ENCODE data around the gene TMEM94.
"Not testable (repeated sequence)": the region's sequence is repeated elsewhere in the genome, so short reads cannot be mapped to it uniquely, and the experiment has no call there.

Gene TMEM94

DNA sequence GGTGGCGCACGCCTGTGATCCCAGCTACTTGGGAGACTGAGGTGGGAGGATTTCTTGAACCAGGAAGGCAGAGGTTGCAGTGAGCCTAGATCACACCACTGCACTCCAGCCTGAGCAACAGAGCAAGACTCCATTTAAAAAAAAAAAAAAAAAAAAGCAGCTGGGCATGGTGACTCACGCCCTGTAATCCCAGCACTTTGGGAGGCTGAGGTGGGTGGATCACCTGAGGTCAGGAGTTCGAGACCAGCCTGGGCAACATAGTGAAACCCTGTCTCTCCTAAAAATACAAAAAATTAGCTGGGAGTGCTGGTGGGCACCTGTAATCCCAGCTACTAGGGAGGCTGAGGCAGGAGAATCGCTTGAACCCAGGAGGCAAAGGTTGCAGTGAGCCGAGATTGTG, 10.5 kb upstream of the TMEM94 start:
- not testable (repeated sequence) for DNase-seq

DNA sequence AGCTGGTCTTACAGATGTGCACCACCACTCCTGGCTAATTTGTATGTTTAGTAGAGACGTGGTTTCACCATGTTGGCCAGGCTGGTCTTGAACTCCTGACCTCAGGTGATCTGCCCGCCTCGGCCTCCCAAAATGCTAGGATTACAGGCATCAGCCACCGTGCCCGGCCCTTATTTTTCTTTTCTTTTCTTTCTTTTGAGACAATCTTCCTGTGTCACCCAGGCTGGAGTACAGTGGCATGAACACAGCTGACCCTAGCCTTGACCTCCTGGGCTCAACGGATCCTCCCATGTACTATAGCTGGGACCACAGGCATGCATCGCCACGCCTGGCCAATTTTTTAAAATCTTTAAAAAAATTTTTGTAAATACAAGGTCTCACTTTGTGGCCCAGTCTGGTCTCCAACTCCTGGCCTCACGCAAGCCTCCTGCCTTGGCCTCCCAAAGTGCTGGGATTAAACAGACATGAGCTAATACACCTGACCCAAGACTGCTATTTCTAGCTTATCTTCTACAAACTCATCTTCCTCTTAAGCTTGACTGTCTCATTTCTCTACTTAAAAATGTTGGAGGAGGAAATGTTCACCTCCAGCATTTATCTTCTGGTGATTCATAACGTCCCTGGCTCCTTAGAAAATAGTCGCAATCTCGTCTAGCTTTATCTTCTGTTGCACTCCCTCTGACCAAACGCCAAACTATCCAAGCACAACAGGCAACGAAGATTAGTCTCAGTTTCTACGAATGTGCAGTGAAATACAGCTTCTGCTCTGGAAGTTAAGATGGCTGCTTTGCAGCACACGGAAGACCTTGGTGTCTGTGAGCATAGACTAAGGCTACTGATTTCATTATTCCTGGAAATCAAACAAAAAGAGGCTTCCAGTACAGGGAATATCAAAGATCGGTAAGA, 8.2 kb upstream of the TMEM94 start:
- no peak for DNase-seq

DNA sequence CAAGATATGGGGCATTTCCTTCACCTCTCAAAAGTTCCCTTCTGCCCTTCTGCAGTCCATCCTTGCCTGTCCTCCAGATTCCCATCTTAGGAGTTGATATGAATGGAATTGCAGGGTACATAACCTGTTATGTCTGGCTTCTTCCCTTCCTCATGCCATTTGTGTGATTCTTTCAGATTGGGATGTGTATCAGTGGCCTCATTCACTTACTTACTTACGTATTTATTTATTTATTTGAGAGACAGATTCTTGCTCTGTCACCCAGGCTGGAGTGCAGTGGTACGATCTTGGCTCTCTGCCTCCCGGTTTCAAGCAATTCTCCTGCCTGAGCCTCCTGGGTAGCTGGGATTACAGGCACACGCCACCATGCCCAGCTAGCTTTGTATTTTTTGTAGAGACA, 6.2 kb upstream of the TMEM94 start:
- no peak for DNase-seq

DNA sequence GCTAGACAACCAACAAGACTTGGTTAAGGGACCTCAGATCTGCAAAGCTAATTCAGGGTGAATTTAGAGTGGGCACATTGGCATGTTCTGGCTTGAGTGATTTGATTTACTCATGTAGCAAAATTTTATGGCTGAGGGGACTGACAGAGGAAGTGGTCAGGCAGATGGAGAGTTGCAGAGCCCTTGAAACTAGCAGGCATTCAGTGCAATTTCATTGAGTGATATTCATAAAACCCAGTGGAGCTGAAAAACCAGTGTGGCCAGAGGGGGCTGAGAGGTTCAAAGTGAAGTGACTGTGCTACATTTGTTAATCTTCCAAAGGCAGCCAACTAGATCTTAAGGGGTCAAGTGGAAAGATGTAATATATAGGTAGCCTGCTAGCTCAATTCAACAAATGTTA, 2.2 kb upstream of the TMEM94 start:
- DNase-seq: no peak

DNA sequence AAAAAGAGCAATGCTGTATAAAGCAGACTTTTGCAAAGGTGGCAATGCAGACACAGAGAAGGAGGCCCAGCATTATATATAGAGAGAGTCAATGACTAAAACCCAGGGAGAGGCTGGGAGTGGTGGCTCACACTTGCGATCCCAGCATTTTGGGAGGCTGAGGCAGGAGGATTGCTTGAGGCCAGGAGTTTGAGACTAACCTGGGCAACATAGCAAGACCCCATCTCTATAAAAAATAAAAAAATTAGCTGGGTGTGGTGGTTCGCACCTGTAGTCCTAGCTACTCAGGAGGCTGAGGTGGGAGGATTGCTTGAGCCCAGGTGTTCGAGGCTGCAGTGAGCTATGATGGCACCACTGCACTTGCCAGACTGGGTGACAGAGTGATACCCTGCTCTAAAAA, 1.8 kb upstream of the TMEM94 start:
- DNase-seq: not testable (repeated sequence)

DNA sequence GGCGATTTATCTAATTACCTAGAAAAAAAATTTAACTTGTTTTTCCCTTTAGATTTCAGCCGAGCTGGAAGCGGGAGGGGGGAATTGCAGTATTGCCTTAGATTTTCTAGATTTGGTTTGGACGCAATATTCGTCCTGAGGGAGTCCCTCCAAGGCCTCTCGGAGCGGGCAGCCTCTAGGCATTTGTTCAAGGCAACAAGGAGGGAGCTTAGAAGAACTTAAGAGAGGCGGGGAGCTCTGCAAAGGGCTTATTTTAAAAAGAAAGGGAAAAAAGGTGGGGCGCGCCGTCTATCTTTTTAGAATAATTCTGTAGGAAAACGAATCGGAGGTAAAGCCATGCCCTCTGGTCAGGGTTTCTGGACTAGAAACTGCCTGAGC, 407 bp upstream of the TMEM94 start:
- DNase-seq: no peak

DNA sequence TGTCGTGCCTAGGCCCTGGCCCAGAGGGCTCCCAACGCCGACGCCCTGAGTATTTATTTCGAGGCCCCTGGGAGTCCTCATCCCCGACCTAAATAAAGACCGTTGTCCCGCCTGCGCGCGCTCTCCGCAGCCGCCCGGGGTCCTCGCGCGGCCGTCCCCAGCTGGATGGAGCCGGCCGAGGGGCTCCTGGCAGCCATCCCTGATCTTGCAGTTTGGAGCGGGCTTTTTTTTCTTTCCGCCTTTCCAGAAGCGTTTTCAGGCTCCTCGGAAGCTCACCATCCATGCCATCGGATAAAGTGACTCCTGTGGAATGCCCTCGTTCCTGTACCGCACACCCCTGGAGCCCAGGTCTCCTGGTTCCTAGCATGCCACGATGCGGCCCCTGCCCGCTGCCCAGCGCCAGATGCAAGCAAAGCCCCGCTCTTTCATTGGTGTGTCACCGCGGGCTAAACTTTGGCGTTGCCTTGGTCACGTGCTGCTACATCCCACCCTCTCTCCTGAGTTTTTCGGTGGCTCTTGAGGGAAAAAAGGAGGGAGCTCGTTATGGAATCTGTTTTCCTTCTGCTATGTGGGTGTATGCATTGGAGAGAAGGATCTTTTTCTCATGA, 716 bp downstream of the TMEM94 start:
- peak in 1 of 2 experiments; percentile 39 for DNase-seq

DNA sequence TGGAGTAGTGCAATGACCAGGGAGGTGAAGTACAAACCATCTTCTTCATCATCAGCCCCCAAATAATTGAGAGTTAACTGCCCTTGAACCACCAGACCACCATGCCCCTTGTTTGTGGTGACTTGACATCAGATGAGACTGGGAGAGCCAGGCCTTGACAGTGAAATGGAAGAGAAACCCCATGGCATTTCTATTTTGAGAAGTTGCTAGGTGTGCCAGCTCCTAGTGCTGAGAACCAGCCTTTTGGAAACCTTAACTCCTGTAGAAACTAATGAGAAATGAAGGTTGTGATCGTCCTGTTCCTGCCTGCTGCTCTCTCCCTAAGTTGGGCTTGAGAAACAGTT, 2.8 kb downstream of the TMEM94 start:
- DNase-seq: no peak

DNA sequence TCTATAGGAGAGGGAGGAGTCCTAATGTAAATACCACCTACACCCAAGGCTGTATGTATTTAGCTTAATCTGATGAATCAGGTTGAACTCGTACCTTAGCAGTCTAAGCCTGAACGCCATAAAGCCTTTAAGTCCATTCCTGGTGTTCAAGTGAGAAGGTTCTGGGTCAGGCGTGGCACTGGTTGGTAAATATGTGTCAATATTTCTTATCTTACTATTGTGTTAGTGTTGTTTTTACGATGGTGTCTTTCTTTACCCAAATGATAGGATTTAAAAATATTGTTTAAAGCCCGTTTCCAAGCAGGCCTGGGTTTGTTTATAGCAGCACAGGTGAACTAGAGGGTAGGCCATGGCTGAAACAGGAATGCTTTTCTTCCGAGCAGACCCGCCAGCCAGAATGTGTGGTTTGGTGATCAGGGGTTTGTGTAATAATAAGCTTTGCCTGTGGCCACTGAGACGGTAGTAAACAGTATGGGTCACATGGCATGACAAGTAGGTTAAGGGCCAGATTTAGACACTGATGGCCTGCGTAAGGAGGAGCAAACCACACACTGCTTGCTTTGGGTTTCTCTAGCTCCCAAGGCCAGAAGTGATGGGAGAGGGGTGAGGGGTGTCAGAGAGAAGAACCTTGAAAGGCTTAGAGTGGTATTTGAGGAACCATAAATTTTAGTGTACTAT, 3.3 kb downstream of the TMEM94 start:
- no peak for DNase-seq

DNA sequence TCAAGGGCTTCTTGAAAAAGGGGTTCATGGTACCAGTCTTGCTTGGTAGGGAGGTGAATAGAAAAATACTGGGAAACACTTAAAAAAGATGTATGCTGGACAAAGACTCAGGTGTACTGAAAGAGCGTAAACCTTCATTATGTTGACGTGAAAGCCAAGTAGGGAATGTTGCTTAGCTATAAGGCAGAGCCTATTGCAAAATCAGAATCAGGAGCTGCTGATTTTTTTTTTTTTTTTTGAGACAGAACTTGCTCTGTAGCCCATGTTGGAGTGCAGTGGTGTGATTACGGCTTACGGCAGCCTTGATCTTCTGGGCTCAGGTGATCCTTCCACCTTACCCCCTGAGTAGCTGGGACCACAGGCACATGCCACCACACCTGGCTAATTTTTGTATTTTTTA, 3.9 kb downstream of the TMEM94 start:
- DNase-seq: no peak

DNA sequence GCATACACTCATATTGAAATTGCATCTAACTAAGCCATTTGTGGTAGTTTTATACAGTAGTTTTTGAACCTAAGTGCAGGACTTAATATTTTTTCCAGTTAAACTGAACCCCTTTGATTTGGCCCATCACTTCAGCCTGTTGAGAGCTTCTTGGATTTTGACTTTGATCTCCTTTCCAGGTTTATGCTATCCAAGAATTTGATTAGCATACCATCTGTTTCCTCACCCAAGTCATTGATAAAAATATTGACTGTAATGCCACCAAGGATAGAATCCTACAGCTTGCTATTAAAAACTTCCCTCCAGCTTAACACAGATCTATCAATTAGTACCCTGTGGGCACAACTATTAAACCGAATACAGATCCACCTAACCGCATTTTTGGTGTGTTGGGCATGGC, 7.2 kb downstream of the TMEM94 start:
- no peak for DNase-seq

DNA sequence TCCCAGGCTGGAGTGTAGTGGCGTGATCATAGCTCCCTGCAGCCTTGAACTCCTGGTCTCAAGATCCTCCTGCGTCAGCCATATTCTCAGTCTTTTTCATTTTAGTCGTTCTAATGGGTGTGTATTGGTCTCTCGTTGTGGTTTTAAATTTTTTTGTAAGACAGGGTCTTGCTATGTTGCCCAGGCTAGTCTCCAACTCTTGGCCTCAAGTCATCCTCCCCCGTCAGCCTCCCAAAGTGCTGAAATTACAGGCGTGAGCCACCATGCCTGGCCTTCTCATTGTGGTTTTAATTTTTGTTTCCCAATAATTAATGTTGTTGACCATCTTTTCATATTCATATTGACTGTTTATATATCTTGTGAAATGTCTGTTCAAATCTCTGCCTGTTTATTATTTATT, 8.6 kb downstream of the TMEM94 start:
- DNase-seq: no peak

DNA sequence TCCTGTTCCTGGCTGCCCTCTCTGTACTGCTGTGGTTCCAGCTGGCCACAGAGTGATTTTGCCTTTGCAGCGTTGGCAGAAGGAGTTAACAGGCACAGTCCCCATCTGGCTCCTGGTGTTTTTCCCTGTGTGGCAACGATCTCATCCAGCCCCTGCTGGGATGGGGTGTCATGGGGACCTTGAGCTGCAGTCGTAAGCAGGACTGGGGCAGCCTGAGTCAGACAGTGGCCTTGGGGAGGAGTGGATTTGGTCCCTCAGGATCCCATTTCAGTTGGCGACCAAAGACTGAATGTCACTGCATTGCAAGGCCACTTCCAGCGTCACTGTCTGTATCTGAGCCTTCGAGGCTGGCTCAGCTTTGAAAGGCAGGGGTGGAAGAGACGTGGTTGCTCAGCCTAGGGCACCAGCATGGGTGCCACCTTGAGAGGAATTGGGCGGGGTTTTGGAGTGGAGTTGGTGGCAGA, 11.9 kb downstream of the TMEM94 start:
- DNase-seq: no peak

DNA sequence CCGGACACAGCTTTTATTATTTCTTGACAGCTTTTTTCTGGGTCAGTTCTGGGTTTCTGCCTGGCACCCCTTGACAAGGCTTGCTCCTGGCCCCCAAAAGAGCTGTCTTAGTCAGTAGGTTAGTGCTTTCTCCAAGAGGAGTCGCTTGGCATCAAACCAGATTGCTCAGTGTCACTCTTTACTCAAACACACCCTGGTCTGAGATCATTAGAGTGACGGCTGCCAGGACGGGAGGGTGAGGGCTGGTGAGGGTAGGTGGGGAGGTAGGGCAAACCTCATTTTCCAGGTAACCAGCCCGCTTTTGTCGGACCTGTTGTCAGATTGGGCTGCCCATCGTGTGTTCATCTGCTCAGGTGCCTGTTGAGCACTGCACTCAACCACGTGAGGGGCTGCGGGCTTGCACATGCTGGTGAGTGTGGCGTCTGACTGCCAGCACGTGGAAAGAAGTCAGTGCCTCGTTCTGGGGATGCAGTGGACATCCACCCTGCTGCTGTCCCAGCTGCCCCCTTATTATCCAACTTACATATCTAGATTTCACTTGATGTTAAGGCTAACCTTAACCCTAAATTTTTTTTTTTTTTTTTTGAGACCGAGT, 12.4 kb downstream of the TMEM94 start:
- no peak for DNase-seq

DNA sequence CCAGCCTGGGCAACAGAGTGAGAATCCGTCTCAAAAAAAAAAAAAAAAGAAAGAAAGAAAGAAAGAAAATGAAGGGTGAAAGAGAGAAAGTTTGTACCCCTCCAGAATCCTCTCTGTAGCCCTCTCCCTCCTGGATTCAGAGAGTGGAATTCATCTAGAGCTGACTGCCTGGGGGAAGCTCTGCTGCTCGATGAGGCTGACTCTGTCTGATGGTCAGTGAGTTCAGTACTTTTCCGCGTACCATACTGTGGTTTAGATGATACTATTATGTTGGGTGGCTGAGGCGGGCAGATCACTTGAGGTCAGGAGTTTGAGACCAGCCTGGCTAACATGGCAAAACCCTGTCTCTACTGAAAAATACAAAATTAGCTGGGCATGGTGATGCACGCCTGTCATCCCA, 14.8 kb downstream of the TMEM94 start:
- no peak for DNase-seq

DNA sequence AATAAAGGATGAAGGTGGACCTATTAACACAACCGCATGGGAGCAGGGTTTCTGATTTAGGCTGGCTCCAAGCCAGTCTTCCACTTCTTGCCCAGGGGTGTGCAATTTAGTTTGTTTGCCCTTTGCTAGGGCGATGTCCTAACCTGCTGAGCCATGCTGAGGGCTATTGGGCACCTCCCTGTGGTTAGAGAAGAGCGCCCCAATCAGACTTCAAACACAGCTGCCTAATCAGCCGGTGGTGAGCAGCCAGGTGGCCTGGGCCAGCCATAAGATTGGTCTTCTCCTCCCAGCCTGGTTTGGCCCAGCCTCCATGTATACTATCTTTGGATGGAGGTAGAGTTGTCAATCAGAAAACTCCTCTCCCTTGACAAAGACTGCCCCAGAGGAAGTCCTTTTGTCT, 15.7 kb downstream of the TMEM94 start:
- no peak for DNase-seq

DNA sequence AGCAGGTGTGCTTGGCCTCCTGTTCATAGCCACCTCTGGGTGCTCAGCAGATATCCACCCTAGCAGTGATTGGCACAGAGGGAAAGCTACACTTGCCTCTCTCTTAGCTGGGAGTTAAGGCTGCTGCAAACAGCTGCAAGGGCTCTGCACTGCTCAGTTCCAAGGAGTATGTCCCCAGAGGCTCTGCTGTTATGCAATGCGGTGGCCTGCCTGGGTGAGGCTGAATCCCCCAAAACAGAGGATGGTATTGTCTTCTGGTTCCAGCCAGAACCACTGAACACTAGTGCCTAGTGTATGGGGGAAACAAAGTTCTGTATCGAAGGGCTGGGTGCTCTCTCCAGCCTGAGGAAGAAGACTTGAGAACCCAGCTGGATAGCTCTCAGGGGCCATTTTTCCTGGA, 16.8 kb downstream of the TMEM94 start:
- DNase-seq: no peak

DNA sequence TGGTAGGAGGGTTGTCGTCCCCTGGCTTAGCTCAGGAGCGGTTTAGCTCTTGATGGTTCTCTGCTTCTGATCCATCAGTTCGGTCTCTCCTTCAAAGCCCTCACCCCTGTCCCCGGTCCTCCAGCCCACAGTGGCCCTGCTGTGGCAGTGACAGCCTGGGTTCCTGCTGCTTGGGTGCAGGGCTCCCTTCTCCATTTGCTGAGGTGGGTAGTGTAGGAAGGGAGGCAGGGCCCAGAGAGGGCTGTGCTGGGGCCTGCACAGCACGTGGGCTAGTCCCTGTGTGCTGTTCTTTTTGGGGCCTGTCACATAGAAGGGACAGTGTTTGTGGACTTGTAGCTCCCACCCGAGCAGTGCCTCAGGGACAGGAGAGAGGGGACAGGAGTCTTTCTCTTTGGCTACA, 18.3 kb downstream of the TMEM94 start:
- DNase-seq: no peak

DNA sequence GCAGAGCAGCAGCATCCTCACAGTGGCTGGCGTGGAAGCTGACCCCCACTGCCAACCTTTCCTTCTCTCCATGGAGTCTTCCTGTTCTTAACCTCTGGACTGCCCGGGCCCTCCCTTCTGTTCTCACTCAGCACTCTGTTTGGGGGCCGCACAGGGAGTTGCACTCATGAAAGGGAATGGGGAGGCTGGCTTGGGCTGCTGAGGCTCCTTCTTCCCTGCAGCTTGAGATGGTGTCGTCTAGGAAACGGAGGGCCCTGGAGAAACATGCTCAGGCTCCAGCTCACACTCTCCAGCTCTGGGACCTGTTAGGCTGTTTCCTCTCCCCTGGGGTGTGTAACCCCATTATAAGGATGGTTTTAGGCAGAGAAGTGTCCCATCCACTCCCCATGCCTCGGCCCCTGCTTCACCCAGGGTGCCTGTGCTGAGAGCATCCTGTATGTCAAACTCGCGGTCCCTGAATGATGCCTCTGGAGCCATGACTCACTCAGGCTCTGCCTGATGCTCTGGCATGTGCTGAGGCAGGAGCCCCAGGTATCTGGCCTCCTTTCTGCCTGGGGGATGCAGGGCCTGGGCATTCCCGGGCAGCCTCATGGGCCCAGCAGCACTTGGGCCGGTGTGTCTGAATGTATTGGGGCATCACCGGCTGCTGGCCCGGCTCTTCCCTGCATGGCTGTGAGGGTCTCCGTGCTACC, 18.9 kb downstream of the TMEM94 start:
- no peak for DNase-seq

DNA sequence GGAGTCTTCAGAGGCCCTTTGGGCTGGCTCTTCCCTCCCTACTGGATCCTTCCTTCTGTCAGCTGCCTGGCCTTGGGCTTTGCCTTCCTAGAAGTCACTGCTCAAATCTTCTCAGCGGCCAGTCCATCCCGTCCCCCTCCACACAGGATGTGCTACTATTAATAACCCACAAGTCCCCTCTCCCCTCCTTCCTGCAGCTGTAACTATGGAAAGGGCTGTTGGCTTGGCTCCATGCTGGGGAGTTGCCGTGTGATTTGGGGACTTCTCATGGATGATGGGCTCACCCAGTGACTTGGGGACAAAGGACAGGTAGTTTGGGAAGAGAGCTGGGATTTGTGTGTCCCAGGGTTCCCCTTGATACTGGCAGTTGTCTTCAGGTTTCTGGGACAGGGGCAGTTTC, 19.4 kb downstream of the TMEM94 start:
- no peak for DNase-seq

DNA sequence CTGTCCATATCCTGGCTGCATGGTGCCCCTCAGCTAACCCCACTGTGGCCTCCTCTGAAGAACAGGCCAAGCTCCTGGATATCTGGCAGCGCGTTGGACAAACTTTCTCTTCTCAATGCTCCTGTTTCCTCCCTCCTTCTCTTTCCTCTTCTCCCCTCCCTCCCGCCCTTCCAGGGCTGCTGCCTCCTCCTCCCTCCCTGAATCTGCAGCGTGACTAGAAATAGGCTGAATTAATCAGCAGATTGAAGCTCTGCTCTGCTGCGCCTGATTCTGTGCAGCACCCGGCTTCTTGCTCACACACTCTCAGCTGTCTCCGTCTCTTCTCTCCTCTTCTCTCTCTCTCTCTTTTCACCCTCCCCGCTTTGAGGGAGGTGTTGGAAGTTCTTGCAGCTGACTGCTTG, 19.8 kb downstream of the TMEM94 start:
- DNase-seq: no peak

DNA sequence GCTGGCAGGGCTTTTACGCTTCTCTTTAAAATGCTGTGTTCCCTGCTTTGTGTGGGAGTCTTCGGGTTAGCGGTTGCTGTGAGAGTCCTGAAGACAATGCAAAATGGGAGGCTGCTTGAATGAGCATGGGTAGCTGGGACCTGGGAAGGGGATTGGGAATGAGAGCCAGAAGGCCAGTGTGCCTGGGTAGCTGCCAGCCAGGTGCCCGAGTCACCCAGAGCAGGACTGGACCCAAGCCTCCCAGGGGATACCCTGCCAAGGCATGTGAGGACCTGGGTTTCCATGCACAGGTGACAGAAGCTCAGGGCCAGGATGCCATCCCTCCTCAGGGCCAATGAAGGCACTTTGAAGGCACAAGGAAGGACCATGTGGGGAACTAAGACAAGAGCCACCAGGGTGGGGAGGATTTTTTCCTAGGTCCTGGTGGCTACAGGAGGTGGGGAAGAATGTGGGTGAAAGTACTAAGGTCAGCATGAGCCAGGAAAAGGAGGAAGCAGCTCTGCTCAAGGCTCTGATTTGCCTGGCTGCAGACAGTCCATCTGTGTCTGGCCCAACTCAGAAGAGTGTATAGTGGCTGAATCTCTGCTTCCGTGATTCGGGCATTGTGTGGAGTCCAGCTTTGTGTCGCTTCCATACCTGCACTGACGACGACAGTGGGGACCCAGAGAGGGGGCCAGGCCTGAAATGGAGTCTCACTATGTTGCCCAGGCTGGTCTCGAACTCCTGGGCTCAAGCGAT, 20.5 kb downstream of the TMEM94 start:
- DNase-seq: no peak
